D341Med (cell line): Measurements from ENCODE around the gene SLC16A12.
A peak's percentile ranks its signal among the peaks of the same experiment; 100 is the strongest.

Experiments used
- DNase-seq: peaks from one replicate; pipeline ENCODE4 v3.0.0; 2012; ENCODE audit warnings: low spot score

The SLC16A12 gene

DNA sequence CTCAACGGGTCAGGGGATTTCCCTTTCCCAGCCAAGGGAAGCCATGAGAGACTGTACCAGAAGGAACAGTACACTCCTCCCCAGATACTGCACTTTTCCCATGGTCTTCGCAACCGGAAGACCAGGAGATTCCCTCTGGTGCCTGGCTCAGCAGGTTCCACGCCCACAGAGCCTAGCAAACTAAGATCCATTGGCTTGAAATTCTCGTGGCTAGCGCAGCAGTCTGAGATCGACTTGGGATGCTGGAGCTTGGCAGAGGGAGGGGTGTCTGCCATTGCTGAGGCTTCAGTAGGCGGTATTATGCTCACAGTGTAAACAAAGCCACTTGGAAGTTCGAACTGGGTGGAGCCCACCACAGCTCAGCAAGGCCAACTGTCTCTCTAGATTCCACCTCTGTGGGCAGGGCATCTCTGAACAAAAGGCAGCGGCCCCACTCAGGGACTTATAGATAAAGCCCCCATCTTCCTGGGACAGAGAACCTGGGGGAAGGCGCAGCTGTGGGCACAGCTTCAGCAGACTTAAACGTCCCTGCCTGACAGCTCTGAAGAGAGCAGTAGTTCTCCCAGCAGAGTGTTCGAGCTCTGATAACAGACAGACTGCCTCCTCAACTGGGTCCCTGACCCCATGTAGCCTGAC, 29.6 kb downstream of the SLC16A12 start:
- no peak for DNase-seq

DNA sequence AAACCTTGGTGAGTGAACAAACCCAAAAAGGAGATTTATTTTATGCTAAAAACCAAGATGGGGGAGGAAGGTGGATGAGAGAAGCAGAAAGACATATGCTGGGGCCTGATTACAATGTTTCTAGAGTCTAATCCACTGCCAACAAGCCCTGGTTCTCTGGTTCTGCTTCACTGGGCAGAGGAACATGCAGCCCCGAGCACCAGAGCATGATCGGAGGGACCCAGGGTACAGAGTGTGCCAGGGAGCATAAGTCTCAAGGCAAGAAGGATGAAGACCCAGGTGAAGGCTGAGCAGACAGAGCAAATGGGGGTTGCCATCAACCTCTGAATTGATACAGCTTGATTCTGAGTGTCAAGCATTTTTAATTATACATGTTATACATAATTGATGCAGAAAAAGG, 30.7 kb downstream of the SLC16A12 start:
- DNase-seq = no peak

DNA sequence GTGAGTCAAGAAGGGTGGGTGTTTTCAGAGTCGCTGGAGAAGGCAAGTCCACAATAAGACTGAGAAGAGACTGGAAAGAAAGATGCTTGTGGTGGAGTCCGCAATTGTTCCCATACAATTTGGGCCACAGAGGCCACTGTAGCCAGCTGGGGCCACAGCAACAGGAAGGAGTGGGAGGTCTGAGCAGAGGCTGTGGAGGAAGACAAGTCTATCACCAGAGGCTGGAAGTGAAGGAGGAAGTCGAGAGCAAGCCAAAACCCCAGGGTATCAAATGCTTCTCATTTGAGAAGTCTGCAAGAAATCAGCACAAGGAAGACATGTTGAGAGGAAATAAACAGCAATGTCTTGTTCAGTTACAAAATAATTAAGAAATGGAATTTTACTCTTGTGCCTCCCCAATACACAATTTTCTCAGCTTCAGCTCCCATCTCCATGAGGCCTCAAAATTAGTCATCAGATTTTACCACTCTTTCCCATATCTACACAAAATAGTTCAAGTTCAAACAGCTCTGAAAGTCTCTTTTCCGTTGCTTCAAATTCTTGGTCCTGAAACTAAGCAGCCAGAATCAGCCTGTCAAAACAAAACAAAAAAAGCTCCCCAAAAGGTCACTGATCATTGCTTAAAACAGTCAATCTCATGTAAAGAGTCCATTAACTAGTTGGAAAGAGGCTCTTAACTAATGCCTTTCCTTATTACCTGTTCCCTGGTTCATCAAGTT, 31.6 kb downstream of the SLC16A12 start:
- DNase-seq = no peak

DNA sequence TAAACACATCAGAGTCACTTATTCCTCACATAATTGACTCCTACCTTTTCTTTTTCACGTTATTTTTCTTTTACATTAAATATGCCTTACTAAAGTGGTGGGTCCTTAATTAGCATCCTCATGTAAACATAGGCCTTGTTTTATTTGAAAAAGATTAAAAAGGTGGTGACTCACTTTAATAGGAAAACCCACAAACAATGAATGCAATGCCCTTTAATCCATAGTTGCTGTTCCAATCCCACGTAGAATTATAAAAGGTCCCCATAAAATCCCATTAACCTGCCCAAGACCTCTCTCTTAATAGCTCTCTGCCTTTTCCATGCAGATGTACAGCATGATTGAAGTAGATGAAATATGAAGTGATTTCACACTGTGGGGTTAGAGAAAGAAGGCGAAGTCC, 32.2 kb downstream of the SLC16A12 start:
- no peak for DNase-seq

DNA sequence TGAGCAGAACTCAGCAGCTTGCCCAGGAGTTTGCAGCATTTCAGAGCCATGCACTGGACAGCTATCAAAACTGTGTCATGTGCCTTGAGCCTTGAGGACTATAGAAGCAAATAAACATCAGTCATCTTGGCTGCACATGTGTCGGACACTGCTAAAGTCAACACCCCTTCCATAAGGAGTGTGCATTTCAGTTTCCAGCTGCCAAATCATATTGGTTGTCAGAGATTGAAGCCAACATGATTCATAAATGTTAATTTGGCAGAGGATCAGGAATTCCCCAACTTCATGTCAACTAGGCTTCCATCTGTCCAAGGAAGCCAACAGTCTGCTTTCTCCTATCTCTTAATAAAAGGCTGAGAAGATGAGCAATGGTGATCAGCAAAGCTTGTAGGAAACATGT, 32.8 kb downstream of the SLC16A12 start:
- no peak for DNase-seq

DNA sequence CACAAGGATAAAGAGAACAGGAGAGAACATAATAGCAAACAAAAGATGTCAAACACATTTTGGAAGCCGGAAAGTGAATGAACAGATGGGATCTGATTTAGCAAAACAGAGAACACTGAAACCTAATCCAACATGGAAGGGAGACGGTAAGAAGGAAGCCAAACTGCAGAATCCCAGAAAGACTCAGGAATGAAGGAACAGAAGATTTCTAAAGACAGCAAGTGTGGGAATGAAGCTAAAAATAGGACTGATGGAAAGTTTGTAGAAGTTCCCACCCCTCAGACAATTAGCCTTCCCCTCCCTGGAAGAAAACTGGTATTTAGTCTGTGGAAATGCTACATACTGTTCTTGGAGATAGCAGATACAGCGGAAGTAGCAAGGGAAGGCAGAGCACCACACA, 40.8 kb downstream of the SLC16A12 start:
- no peak for DNase-seq

DNA sequence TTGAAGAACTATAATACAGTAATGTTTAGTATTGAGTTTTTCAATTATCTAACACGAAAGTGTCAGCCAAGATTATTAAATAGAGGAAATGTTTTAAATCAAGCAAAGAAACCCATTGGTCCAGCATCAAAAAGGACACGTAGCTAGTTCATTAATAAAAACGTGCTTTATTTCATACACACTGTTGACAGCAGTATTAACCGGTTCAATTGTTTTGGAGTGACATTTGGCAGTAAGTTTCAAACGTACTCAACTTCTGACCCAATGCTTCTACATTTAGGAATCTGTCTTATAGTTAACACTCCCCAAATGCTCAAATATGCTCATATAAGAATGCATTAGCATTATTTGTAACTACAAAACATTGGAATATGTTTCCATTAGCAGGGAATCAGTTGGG, 41.3 kb downstream of the SLC16A12 start:
- no peak for DNase-seq

GRCh38 chr10:89491932-89492331, 43.5 kb downstream of the SLC16A12 start:
- no peak for DNase-seq

DNA sequence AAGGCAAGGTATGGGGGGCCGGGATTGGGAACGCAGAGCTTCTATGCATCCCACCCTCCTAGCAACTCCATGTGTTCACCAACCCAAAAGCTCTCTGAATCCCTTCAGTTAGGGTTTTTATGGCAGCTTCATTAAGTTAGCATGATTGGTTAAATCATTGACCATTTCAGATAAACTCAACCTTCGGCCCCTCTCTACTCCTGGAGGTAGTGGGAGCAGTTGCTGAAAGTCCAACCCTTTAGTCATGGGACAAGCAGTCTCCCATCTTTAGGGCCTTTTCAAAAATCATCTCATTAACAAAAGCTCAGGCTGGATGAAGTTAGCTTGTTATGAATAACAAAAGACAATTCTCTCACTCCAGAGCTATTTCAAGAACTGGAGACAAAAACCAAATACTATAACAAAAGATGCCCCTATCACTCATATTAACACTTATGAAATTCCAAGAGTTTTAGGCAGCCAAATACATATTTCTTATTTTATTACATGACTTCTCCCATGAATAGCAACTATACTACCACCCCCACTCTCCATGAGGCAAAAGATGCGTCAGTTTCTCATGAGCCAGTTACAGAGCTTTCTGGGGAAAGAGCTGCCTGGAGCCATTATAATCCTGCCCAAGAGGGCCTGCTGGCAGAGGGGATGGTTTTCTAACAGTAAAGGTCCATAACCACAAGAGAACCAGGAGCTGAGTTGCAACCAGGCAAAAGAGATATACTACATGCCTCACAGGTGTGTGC, 44.6 kb downstream of the SLC16A12 start:
- DNase-seq = no peak

DNA sequence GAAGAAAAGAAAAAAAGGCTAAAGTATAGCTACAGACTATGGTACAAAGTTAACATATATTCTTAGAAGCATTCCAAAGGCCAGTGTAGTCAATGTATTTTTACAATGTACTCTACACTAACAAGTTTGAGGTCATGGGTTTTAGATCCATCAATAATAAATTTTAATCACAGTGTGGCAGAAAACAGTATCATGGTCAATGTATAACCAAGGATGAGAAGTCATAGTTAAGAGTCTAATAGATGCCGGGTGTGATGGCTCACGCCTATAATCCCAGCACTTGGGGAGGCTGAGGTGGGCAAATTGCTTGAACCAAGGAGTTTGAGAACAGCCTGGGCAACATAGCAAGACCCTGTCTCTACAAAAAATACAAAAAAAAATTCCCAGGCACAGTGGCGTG, 53.1 kb downstream of the SLC16A12 start:
- DNase-seq = no peak

GRCh38 chr10:89481662-89482061, 53.7 kb downstream of the SLC16A12 start:
- DNase-seq = no peak

- DNase-seq = no peak
These were observed 55.5 kb downstream of the SLC16A12 start for GRCh38 chr10:89479771-89480446.

- no peak for DNase-seq
These were observed 56.4 kb downstream of the SLC16A12 start for GRCh38 chr10:89478739-89479654.

DNA sequence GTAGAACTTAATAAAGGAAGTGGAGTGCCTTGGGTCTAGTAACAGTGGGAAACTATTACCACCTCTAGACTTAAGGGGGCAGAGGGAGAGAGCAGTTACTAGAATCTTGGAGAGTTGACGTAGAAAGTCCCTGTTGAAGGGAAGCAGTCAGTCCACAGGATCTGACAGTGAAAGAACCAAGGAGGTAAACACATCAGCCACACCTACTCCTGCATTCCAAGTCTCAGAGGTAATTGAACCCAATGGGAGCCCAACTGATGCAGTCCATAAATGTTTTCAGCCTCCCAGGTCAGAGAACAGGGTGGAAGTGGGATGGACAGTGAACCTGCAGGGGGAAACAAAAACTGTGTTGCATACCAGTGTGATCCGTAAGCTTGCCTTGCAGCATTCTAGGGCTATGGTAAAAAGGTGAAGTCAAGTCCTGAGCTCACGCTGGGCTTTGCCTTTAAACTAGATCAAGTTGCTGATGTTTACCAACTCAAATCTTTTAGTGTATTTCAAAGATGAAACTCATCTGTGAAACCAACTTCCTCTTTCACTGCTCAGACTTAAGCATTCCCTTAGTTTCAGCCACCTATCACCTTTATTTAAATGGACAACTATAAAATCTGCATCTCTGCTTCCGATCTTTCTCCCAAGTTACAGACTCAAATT, 57.2 kb downstream of the SLC16A12 start:
- peak; percentile 7 for DNase-seq

GRCh38 chr10:89476150-89476549, 59.2 kb downstream of the SLC16A12 start:
- no peak for DNase-seq

DNA sequence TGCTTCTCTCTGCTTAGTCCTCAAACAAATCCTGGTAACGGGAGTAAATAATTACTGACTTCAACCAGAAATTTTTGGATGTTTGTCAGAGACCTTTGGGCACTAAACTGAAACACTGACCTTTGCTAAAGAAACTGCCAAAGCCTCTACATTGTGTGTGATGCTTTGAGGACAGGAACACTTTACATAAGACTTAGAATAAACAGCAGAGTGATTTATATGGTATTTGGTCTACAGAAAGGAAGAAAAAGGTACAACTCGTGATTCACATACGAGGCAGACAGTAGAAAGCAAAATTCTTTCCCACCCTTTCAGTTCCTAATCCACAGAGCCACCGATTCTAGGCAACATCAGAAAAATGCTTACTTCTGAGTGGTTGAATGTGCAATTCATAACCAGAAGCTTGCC, 59.8 kb downstream of the SLC16A12 start:
- no peak for DNase-seq

- DNase-seq = no peak
These were observed 60.3 kb downstream of the SLC16A12 start for GRCh38 chr10:89475125-89475524.

- DNase-seq = no peak
These were observed 60.9 kb downstream of the SLC16A12 start for GRCh38 chr10:89474452-89474851.

DNA sequence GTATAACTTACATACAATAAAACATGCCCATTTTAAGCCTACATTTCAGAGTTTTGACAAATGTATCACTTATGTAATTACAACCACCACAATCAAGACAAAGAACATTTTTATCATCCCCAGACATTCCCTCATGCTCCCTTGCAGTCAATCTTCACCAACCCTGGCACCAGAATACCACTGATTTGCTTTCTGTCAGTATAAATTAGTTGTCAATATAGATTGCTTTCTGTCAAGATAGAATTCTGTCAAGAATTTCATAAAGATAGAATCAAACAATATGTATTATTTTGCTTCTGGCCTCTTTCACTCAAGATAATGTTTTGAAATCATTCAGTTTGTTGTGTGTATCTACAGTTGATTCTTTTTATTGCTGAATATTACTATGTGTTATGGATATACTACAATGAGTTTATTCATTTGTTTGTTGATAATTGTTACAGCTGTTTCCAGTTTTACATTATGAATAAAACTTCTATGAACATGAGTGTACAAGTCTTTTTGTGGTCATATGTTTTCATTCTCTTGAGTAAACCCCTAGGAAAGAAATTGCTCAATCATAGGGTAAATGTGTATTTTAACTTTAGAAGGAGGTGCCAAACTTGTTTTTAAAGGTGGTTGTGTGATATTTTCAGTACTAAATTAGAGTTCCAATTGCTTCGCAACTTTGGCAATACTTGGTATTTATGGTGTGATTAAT, 64.1 kb downstream of the SLC16A12 start:
- DNase-seq = no peak

GRCh38 chr10:89470628-89471027, 64.8 kb downstream of the SLC16A12 start:
- DNase-seq = no peak
